Measurements from ENCODE around the gene TLR4.

TLR4 gene

GRCh38 chr9:117704024-117704575 is at the start of gene TLR4:
TLR4 (plus strand) TSS chr9:117704403; CDS start chr9:117704473, 70 bp downstream.
- peak in 43 of 51 donors; percentile 7 to 78 (median 35) for DNase-seq

GRCh38 chr9:117656002-117656401 is 48.2 kb upstream of the TLR4 start:
- DNase-seq = peak in 3 of 51 donors; percentile 2 to 18 (median 7)

GRCh38 chr9:117662651-117663050 is 41.6 kb upstream of the TLR4 start:
- no peak for DNase-seq

GRCh38 chr9:117664419-117664818 is 39.8 kb upstream of the TLR4 start:
- DNase-seq = no peak

- no peak for DNase-seq
These were observed 38.4 kb upstream of the TLR4 start for GRCh38 chr9:117665601-117666385.

GRCh38 chr9:117671468-117671867 is 32.7 kb upstream of the TLR4 start:
- DNase-seq = no peak

GRCh38 chr9:117672369-117672768 is 31.8 kb upstream of the TLR4 start:
- no peak for DNase-seq

- no peak for DNase-seq
These were observed 26.6 kb upstream of the TLR4 start for GRCh38 chr9:117677572-117677971.

- no peak for DNase-seq
These were observed 25.3 kb upstream of the TLR4 start for GRCh38 chr9:117678871-117679270.

GRCh38 chr9:117679416-117679815 is 24.8 kb upstream of the TLR4 start:
- no peak for DNase-seq

GRCh38 chr9:117681888-117682287 is 22.3 kb upstream of the TLR4 start:
- DNase-seq = no peak

- DNase-seq = no peak
These were observed 21.1 kb upstream of the TLR4 start for GRCh38 chr9:117682955-117683710.

- no peak for DNase-seq
These were observed 16.7 kb upstream of the TLR4 start for GRCh38 chr9:117687532-117687931.

GRCh38 chr9:117691367-117691766 is 12.8 kb upstream of the TLR4 start:
- no peak for DNase-seq

- no peak for DNase-seq
These were observed 8.0 kb upstream of the TLR4 start for GRCh38 chr9:117696154-117696553.

- no peak for DNase-seq
These were observed 7.2 kb upstream of the TLR4 start for GRCh38 chr9:117697046-117697445.

- DNase-seq = no peak
These were observed 666 bp upstream of the TLR4 start for GRCh38 chr9:117703537-117703936.

- DNase-seq = peak in 1 of 51 donors; percentile 39
These were observed 394 bp downstream of the TLR4 start for GRCh38 chr9:117704597-117704996.

- peak in 1 of 51 donors; percentile 21 for DNase-seq
These were observed 1.2 kb downstream of the TLR4 start for GRCh38 chr9:117705386-117705785.

GRCh38 chr9:117706421-117707116 is 2.4 kb downstream of the TLR4 start:
- DNase-seq = no peak

- DNase-seq = no peak
These were observed 3.4 kb downstream of the TLR4 start for GRCh38 chr9:117707561-117707960.

- no peak for DNase-seq
These were observed 5.7 kb downstream of the TLR4 start for GRCh38 chr9:117709936-117710335.
